Stimulated activated CD8-positive, alpha-beta memory T cell treated with anti-CD3 and anti-CD28 coated beads, Interleukin-15, amount 100 ng/mL, for 1 hour (primary cell): ENCODE data around the gene ASIC4.

Experiments used
- DNase-seq: peaks from one replicate; pipeline ENCODE4 v3.0.0-alpha.2; 2020; ENCODE audit warnings: low read depth

Gene ASIC4

DNA sequence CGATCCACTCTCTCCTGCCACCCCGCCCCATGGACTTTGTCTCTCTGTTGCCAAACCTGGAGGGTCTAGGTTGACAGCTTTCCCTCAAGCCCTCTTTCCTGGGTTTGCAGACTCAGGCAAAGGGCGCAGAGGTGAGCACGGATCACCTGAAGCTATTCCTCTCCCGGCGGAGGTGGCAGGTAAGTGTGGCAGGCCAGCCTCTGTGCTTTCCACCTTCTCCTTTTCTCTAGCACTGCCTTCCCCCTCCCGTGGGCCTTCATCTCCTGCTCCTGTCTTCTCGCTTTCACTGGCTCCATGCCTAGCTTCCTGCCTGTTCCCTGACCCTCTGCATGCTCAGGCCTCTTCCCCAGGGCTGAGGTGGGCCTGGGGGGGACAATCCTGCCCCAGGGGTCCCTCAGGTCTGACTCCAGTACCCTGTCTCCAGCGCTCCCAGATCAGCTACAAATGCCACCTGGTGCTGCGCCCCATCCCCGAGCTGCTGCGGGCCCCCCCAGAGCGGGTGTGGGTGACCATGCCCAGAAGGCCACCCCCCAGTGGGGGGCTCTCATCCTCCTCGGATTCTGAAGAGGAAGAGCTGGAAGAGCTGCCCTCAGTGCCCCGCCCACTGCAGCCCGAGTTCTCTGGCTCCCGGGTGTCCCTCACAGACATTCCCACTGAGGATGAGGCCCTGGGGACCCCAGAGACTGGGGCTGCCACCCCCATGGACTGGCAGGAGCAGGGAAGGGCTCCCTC is 31.4 kb upstream of the ASIC4 start:
- DNase-seq, result no peak

DNA sequence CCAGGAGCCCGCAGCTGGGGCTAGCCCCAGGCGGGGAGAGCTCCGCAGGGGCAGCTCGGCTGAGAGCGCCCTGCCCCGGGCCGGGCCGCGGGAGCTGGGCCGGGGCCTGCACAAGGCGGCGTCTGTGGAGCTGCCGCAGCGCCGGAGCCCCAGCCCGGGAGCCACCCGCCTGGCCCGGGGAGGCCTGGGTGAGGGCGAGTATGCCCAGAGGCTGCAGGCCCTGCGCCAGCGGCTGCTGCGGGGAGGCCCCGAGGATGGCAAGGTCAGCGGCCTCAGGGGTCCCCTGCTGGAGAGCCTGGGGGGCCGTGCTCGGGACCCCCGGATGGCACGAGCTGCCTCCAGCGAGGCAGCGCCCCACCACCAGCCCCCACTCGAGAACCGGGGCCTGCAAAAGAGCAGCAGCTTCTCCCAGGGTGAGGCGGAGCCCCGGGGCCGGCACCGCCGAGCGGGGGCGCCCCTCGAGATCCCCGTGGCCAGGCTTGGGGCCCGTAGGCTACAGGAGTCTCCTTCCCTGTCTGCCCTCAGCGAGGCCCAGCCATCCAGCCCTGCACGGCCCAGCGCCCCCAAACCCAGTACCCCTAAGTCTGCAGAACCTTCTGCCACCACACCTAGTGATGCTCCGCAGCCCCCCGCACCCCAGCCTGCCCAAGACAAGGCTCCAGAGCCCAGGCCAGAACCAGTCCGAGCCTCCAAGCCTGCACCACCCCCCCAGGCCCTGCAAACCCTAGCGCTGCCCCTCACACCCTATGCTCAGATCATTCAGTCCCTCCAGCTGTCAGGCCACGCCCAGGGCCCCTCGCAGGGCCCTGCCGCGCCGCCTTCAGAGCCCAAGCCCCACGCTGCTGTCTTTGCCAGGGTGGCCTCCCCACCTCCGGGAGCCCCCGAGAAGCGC is 30.6 kb upstream of the ASIC4 start:
- DNase-seq, result no peak

- no peak for DNase-seq
Measured at GRCh38 chr2:219484343-219485200, 29.7 kb upstream of the ASIC4 start.

- DNase-seq, result no peak
Measured at GRCh38 chr2:219485201-219485580, 29.1 kb upstream of the ASIC4 start.

DNA sequence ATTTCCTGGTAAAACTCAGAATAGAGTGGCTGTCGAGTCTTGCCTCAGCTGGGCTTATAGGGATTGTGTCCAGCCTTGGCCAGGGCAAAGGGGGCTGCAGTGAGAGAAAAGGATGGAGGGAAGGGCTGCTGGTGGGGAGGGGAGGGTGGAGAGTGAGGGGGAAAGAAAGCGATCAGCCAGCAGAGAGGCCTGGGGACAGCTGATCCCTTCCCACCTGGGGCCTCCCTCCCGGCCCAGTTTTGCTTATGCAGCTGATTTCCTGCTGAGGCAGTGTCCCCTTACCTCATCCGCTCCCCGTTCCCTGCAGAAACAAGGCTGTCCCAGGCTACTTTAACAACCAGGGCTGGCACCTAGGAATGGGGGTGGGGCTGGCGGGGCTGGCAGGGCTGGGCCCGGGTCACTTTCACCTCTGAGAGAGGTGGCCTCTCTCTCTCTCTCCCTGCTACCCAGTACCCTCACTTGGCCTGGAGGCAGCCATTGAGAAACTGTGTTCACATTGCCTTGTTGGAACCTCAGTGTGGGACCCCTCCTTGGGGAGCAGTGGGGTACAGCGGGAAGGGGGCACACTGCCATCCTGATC is 27.8 kb upstream of the ASIC4 start:
- DNase-seq, result no peak

- no peak for DNase-seq
Measured at GRCh38 chr2:219488149-219488843, 26.0 kb upstream of the ASIC4 start.

- no peak for DNase-seq
Measured at GRCh38 chr2:219488844-219489194, 25.5 kb upstream of the ASIC4 start.

DNA sequence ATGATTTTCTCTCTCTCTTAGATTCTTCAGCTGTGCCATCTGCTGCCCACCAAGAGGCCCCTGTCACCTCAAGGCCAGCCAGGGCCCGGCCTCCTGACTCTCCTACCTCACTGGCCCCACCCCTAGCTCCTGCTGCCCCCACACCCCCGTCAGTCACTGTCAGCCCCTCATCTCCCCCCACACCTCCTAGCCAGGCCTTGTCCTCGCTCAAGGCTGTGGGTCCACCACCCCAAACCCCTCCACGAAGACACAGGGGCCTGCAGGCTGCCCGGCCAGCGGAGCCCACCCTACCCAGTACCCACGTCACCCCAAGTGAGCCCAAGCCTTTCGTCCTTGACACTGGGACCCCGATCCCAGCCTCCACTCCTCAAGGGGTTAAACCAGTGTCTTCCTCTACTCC is 25.0 kb upstream of the ASIC4 start:
- no peak for DNase-seq

DNA sequence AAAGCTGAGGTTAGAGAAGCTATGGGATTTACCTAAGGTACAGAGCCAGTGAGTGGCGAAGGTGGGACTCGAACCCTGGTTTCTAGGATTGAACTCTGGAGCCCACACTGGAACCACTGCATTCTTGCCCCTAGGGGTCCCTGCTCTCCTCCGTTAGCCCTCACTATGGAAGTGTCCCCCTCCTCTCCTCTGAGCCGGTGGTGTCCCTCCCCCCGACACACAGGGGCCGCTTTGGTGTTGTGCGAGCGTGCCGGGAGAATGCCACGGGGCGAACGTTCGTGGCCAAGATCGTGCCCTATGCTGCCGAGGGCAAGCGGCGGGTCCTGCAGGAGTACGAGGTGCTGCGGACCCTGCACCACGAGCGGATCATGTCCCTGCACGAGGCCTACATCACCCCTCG is 24.1 kb upstream of the ASIC4 start:
- no peak for DNase-seq

GRCh38 chr2:219490600-219491130 is 23.6 kb upstream of the ASIC4 start:
- no peak for DNase-seq

GRCh38 chr2:219491278-219491963 is 22.9 kb upstream of the ASIC4 start:
- no peak for DNase-seq

DNA sequence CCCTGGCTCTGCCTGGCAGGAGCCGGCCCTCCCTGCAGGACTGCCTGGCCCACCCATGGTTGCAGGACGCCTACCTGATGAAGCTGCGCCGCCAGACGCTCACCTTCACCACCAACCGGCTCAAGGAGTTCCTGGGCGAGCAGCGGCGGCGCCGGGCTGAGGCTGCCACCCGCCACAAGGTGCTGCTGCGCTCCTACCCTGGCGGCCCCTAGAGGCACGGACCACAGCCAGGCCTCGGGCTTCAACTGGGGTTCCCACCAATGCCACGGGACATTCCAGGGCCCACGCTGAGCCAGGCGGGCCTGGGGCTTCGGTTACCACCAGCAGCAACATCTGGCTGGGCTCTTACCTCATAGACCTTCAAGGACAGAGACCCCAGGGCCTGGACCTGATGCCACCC is 21.7 kb upstream of the ASIC4 start:
- DNase-seq, result no peak

GRCh38 chr2:219493086-219493485 is 21.2 kb upstream of the ASIC4 start:
- no peak for DNase-seq

- no peak for DNase-seq
Measured at GRCh38 chr2:219494952-219495530, 19.2 kb upstream of the ASIC4 start.

DNA sequence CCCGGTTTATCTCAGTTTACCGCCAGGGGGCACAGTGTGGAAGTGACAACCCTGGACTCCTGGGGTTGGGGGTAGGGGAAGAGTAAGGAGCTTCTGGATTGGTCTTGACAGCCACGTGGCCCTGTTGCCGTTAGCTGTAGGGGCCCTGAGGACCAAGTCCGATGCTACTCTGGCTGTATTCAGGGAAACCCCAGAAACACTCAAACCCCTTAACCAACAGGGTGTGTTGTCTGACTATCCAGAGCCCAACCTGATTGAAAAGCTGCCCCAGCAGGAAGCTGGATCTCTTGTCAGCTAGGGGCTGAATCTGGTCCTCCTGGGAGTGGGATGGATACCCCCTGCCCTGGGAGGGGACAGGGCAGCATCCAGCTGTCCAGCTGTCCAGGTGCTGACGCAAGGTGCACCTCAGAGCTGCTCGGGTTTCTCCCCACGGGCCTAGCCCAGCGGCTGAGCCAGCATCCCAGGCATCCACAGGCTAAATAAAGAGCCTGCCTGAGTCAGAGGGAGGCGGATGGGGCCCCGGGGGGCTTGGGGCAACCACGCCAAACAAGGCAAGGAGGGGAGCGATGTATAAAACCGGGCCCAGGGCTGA is 18.7 kb upstream of the ASIC4 start:
- DNase-seq, result no peak

DNA sequence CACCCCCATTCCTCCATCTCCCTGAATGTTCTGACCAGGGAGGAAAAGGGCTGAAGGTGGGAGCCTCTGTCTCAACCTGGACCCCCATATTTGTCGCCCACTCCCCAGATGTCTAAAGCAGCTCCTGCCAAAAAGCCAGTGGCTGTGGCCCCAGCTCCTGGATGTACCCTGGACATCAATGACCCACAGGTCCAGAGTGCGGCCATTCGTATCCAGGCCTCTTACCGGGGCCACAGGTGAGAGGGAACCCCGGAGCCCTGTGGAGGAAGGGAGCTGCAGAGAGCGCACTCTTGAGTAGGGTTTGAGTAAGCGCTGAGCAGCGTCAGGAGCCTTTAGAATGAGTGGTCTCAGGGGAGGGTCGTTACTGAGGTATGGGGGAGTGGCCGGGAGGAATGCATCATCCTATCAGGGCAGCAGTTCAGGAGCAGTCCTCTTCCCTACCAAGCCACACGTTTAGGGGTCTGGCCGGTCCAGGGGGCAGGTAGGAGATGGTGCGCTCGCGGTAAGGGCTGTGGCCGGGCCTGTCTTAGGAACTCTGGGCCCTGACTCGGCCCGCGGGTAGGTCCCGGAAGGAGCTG is 17.9 kb upstream of the ASIC4 start:
- no peak for DNase-seq

DNA sequence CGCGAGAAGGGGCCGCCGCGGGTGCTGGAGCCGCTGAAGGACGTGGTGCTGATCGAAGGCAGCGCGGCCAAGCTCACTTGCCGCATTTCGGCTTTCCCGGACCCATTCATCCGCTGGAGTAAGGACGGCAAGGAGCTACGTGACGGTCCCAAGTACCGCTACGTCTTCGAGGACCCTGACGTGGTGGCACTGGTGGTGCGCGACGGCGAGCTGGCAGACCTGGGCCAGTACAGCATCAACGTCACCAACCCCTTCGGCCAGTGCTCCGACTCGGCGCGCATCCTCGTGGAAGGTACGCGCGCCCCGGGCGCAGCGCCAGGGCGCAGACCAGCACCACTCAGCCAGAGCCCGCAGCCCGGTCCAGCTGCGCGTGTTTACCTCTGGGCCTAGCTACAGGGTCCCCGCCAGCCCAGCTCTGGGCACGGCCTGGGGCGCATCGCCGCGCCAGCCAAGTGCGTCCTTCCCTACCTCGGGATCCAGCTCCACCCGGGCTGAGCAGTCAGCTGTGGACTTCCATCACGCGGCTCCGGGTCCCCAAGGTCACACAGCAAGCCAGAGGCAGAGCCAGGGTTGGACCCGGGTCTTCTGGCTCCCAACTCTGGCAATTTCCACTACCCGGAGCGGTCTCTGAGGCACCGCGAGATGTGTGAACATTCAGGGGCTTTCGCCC is 17.3 kb upstream of the ASIC4 start:
- no peak for DNase-seq

GRCh38 chr2:219497495-219498279 is 16.6 kb upstream of the ASIC4 start:
- DNase-seq, result no peak
